Fibroblast of lung (primary cell): Measurements from ENCODE around the gene IL1RAPL2. TPM values are rescaled to one million over a fixed set of nuclear protein-coding genes. Genes with fewer than 3 reads are reported as not detected.

Experiments
- DNase-seq, 2 donors: peaks; one replicate each; pipeline versions ENCODE4 v3.0.0 to v3.0.0-alpha.2; 2010; ENCODE audit warnings: low read depth in 2 of 2
- H2AFZ ChIP-seq: 2 replicates; pipeline ENCODE4 v1.5.1; 2012; ENCODE audit warnings: low read length, control low read depth, inconsistent platforms
- H3K27ac ChIP-seq: 2 replicates; pipeline ENCODE4 v1.5.1; 2011; ENCODE audit warnings: low read length, control low read depth; ENCODE audit not compliant: insufficient read depth
- H3K27me3 ChIP-seq: 2 replicates; pipeline ENCODE4 v1.5.1; 2011; ENCODE audit warnings: mild to moderate bottlenecking, low read length; ENCODE audit not compliant: control insufficient read depth, insufficient read depth
- H3K36me3 ChIP-seq: 2 replicates; pipeline ENCODE4 v1.5.1; 2011; ENCODE audit warnings: low read length; ENCODE audit not compliant: control insufficient read depth, insufficient read depth
- H3K4me1 ChIP-seq: 2 replicates; pipeline ENCODE4 v1.5.1; 2011; ENCODE audit warnings: low read length; ENCODE audit not compliant: control insufficient read depth, insufficient read depth; ENCODE audit errors: extremely low read depth
- H3K4me2 ChIP-seq: 2 replicates; pipeline ENCODE4 v1.5.1; 2011; ENCODE audit warnings: low read length, control low read depth; ENCODE audit not compliant: insufficient read depth; ENCODE audit errors: extremely low read depth
- H3K4me3 ChIP-seq, 4 experiments: fragments of 200-600 bp in 1 of 4; sonication (generic) in 1 of 4; replicated peaks in 1 of 4; 2 replicates each; pipeline ENCODE4 v1.5.1; 2011 to 2016; ENCODE audit warnings: low read length in 4 of 4, low read depth in 3 of 4, mild to moderate bottlenecking in 3 of 4, control low read depth in 2 of 4, inconsistent platforms in 1 of 4, mixed read lengths in 1 of 4; ENCODE audit not compliant: insufficient read depth in 1 of 4; ENCODE audit errors: control extremely low read depth in 1 of 4
- H3K79me2 ChIP-seq: 2 replicates; pipeline ENCODE4 v1.5.1; 2012; ENCODE audit warnings: mild to moderate bottlenecking, low read length, inconsistent platforms; ENCODE audit not compliant: control insufficient read depth, insufficient read depth
- H3K9ac ChIP-seq: 2 replicates; pipeline ENCODE4 v1.5.1; 2011; ENCODE audit warnings: mild to moderate bottlenecking, low read length, control low read depth; ENCODE audit not compliant: insufficient read depth
- H3K9me3 ChIP-seq: 2 replicates; pipeline ENCODE4 v1.5.1; 2012; ENCODE audit warnings: low read depth, low read length; ENCODE audit not compliant: control insufficient read depth, insufficient read depth
- H4K20me1 ChIP-seq: 2 replicates; pipeline ENCODE4 v1.5.1; 2011; ENCODE audit warnings: low read length; ENCODE audit not compliant: control insufficient read depth, insufficient read depth; ENCODE audit errors: extremely low read depth
- CTCF ChIP-seq, 2 donors: IDR thresholded peaks in 1 of 2; conservative IDR thresholded peaks in 1 of 2; 1 replicate in 1 of 2; 2 replicates in 1 of 2; pipeline ENCODE4 v1.5.1; 2011 to 2012; ENCODE audit warnings: low read length in 2 of 2, control low read depth in 1 of 2, inconsistent platforms in 1 of 2, low read depth in 1 of 2, mild to moderate bottlenecking in 1 of 2
- EZH2 ChIP-seq: IDR thresholded peaks from 2 replicates; pipeline ENCODE4 v1.5.1; 2012; ENCODE audit warnings: low read length, control low read depth, mild to moderate bottlenecking; ENCODE audit errors: missing control alignments
- polyA plus RNA-seq, 2 donors: library from polyadenylated mRNA; depleted of rRNA in 1 of 2; stranded (reverse) in 1 of 2; unstranded in 1 of 2; fragments of >200 nt; gene quantifications; 2 replicates each; pipeline ENCODE4 v1.2.1, GENCODE V29; 2011 to 2012; ENCODE audit warnings: missing spikeins in 1 of 2
- total RNA-seq: library from RNA; depleted of rRNA; stranded (reverse); fragments of >200 nt; gene quantifications from 2 replicates; pipeline ENCODE4 v1.2.1, GENCODE V29; 2014

Gene IL1RAPL2
- total and polyA plus RNA-seq, 2 donors (not counting 1 experiment from before 2014, with no cell fraction given) = 0.22 TPM; not detected in 1

- H3K27me3 ChIP-seq = no peaks in the 10 kb centered on the region
- H3K79me2 ChIP-seq = no peaks in the 10 kb centered on the region
- H3K4me3 ChIP-seq = no peak overlapping the region
- no peaks in the 10 kb centered on the region for H3K36me3 ChIP-seq
- no peaks in the 10 kb centered on the region for H3K9me3 ChIP-seq
- H3K4me1 ChIP-seq = no peaks in the 10 kb centered on the region
- H2AFZ ChIP-seq = no peak overlapping the region
- DNase-seq = peak; percentile 0 to 11
- no peak overlapping the region for H3K27ac ChIP-seq
- H3K4me2 ChIP-seq = no peak overlapping the region
- TF ChIP-seq CTCF (conservative IDR thresholded peaks at IDR 0.05 in 1 of 2, IDR thresholded peaks at IDR 0.05 in 1 of 2; ENCODE audit: low read depth in 1 of 2, low read length in 2 of 2) = no peak
- no peaks in the 10 kb centered on the region for H4K20me1 ChIP-seq
- no peak overlapping the region for H3K9ac ChIP-seq
Measured at GRCh38 chrX:104987063-104987462, 421.1 kb downstream of the IL1RAPL2 start.

- Histone ChIP-seq H3K4me2 (no peak overlapping the region), H2AFZ (no peak overlapping the region), H3K9ac (no peak overlapping the region), H3K9me3 (no peaks in the 10 kb centered on the region), H3K36me3 (no peaks in the 10 kb centered on the region), H3K4me1 (no peaks in the 10 kb centered on the region), H3K4me3 (no peak overlapping the region), H3K79me2 (no peaks in the 10 kb centered on the region), H3K27me3 (no peaks in the 10 kb centered on the region), H4K20me1 (no peaks in the 10 kb centered on the region), H3K27ac (no peak overlapping the region)
- peak in 1 of 2 donors; percentile 2 for DNase-seq
- TF ChIP-seq CTCF (conservative IDR thresholded peaks at IDR 0.05 in 1 of 2, IDR thresholded peaks at IDR 0.05 in 1 of 2; ENCODE audit: low read depth in 1 of 2, low read length in 2 of 2) (no peak), EZH2 (no peak)
Measured at GRCh38 chrX:104988038-104988437, 422.0 kb downstream of the IL1RAPL2 start.

- DNase-seq = no peak
- H3K79me2 ChIP-seq = no peaks in the 10 kb centered on the region
- no peak overlapping the region for H3K4me2 ChIP-seq
- no peaks in the 10 kb centered on the region for H4K20me1 ChIP-seq
- no peak overlapping the region for H3K27ac ChIP-seq
- no peak overlapping the region for H3K9ac ChIP-seq
- H3K27me3 ChIP-seq = no peaks in the 10 kb centered on the region
- H3K9me3 ChIP-seq = no peaks in the 10 kb centered on the region
- H3K4me3 ChIP-seq = no peak overlapping the region
- no peaks in the 10 kb centered on the region for H3K36me3 ChIP-seq
- TF ChIP-seq EZH2 (no peak), CTCF (conservative IDR thresholded peaks at IDR 0.05 in 1 of 2, IDR thresholded peaks at IDR 0.05 in 1 of 2; ENCODE audit: low read depth in 1 of 2, low read length in 2 of 2) (no peak)
- H3K4me1 ChIP-seq = no peaks in the 10 kb centered on the region
- H2AFZ ChIP-seq = no peak overlapping the region
Measured at GRCh38 chrX:104995546-104995945, 429.5 kb downstream of the IL1RAPL2 start.
